Cardiac muscle cell (in vitro differentiated cells and primary cell): ENCODE data around the gene ZCCHC2. TPM values are rescaled to one million over a fixed set of nuclear protein-coding genes. Genes with fewer than 3 reads are reported as not detected.

Experiments used
- DNase-seq, 2 donors: peaks; one replicate each; pipeline versions ENCODE4 v3.0.0 to v3.0.0-alpha.2; 2010 to 2017; ENCODE audit warnings: low read depth in 1 of 2, low spot score in 1 of 2
- H3K27ac ChIP-seq: fragments of 200-600 bp; sonication (generic); 2 replicates; pipeline ENCODE4 v1.5.1; 2016
- H3K27me3 ChIP-seq: fragments of 200-600 bp; sonication (generic); 2 replicates; pipeline ENCODE4 v1.6.0; 2016; ENCODE audit warnings: control low read depth
- H3K36me3 ChIP-seq: fragments of 200-600 bp; sonication (generic); 2 replicates; pipeline ENCODE4 v1.5.1; 2016; ENCODE audit warnings: control low read depth
- H3K4me1 ChIP-seq: fragments of 200-600 bp; sonication (generic); 2 replicates; pipeline ENCODE4 v1.8.1; 2017; ENCODE audit warnings: low read depth, mild to moderate bottlenecking, mixed run types
- H3K4me3 ChIP-seq: fragments of 200-600 bp; sonication (generic); 2 replicates; pipeline ENCODE4 v1.5.1; 2016; ENCODE audit warnings: mild to moderate bottlenecking
- H3K9me3 ChIP-seq: fragments of 200-600 bp; sonication (generic); 2 replicates; pipeline ENCODE4 v1.5.1; 2017; ENCODE audit warnings: low read depth, mild to moderate bottlenecking, control low read depth
- CTCF ChIP-seq: IDR thresholded peaks from 2 replicates; pipeline ENCODE4 v1.5.1; 2012; ENCODE audit warnings: low read depth, mild to moderate bottlenecking, low read length
- polyA plus RNA-seq: library from polyadenylated mRNA; unstranded; fragments of >200 nt; fragmentation: Nextera tagmentation; extraction: Ambion mirVana; gene quantifications from 2 replicates; pipeline ENCODE4 v1.2.1, GENCODE V29; 2016
- total RNA-seq: library from RNA; depleted of rRNA; stranded (reverse); fragments of >200 nt; gene quantifications from 2 replicates; pipeline ENCODE4 v1.2.3, GENCODE V29; 2016

ZCCHC2 gene
- total and polyA plus RNA-seq, 2 experiments from 2014 or later = 2.1 to 25.2 TPM

GRCh38 chr18:62625019-62625418, 102.2 kb downstream of the ZCCHC2 start:
- H3K4me1 ChIP-seq = no peaks in the 10 kb centered on the region
- DNase-seq = peak in 1 of 2 donors; percentile 20
- H3K4me3 ChIP-seq = no peak overlapping the region
- H3K27me3 ChIP-seq = no peaks in the 10 kb centered on the region
- TF ChIP-seq CTCF = no peak
- no peak overlapping the region for H3K27ac ChIP-seq
- H3K9me3 ChIP-seq = no peaks in the 10 kb centered on the region
- H3K36me3 ChIP-seq = no peaks in the 10 kb centered on the region

Other genes starting within 250 kb of the ZCCHC2 start
- gene TNFRSF11A, start 197.7 kb upstream of the ZCCHC2 start, total RNA-seq = 0.56 and 1.2 TPM in 2 replicates
- gene TNFRSF11A, start 197.7 kb upstream of the ZCCHC2 start, polyA plus RNA-seq = 0.66 and 1.4 TPM in 2 replicates
- 13.6 and 25.8 TPM in 2 replicates for gene PHLPP1, start 192.5 kb downstream of the ZCCHC2 start, total RNA-seq
- 6.3 and 11.3 TPM in 2 replicates for gene PHLPP1, start 192.5 kb downstream of the ZCCHC2 start, polyA plus RNA-seq